ENCODE measurements around the gene NR6A1. TPM values are rescaled to one million over a fixed set of nuclear protein-coding genes. Genes with fewer than 3 reads are reported as not detected.

Gene NR6A1
- total and polyA plus RNA-seq, 2 of the 8 experiments (the other 6 are each of a cell fraction or from before 2014, with no cell fraction given): 93.2 to 237 TPM

DNA sequence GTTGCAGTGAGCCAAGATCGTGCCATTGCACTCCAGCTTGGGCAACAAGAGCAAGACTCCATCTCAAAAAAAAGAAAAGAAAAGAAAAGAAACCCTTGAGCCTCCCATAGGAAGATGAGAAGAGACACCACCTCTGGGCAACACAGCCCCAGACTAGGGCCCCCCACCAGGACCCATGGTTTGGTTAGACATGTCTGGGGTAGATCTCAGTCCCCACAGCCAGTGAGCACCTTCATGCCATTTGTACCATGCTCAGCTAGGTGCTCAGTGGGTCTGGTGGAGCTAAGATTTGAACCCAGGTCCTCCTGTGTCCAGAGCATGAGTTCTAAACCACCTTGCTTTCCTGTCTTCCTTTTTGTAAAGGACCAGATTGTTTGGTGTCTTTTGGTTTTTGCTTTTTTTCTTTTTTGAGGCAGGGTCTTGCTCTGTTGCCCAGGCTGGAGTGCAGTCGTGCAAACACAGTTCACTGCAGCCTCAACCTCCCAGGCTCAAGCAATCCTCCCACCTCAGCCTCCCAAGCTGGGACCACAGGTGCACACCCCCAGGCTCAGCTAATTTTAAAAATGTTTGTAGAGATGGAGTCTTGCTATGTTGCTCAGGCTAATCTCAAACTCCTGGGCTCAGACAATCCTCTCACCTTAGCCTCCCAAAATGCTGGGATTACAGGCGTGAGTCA, 17.6 kb upstream of the NR6A1 start (continued):
- TF ChIP-seq ATF3 (IDR thresholded peaks at IDR 0.05; ENCODE audit: insufficient read depth, low read depth, low read length) (no peak), SP4 (IDR thresholded peaks at IDR 0.05; ENCODE audit: low read length) (no peak)

Data from H1 (cell line).